ENCODE results near the gene SPATA17.
"Not testable (repeated sequence)": the region's sequence is repeated elsewhere in the genome, so short reads cannot be mapped to it uniquely, and the experiment has no call there.

Gene SPATA17

GRCh38 chr1:217668351-217668940 lies 37.3 kb downstream of the SPATA17 start:
- no peak for TF ChIP-seq CTCF (IDR thresholded peaks at IDR 0.05; ENCODE audit: low read depth, low read length, missing control alignments)

GRCh38 chr1:217673387-217673786 lies 42.2 kb downstream of the SPATA17 start:
- DNase-seq (ENCODE audit: low read depth): no peak
- no peak for TF ChIP-seq CTCF (IDR thresholded peaks at IDR 0.05; ENCODE audit: low read depth, low read length, missing control alignments)
- in situ Hi-C loops (cut with HindIII; ENCODE audit: low sequenced_read_pairs): no loop called here
- no peak overlapping the region for H3K4me3 ChIP-seq (ENCODE audit: low read depth, low read length)

More at GRCh38 chr1:217668351-217668940, 37.3 kb downstream of the SPATA17 start:
- no peak for DNase-seq (ENCODE audit: low read depth)
- in situ Hi-C loops (cut with HindIII; ENCODE audit: low sequenced_read_pairs): no loop called here
- no peak overlapping the region for H3K4me3 ChIP-seq (ENCODE audit: low read depth, low read length)

GRCh38 chr1:217674028-217674729 lies 43.0 kb downstream of the SPATA17 start:
- in situ Hi-C loops (cut with HindIII; ENCODE audit: low sequenced_read_pairs): no loop called here
- TF ChIP-seq CTCF (IDR thresholded peaks at IDR 0.05; ENCODE audit: low read depth, low read length, missing control alignments): no peak
- no peak for DNase-seq (ENCODE audit: low read depth)
- H3K4me3 ChIP-seq (ENCODE audit: low read depth, low read length): no peak overlapping the region

GRCh38 chr1:217681806-217682205 lies 50.7 kb downstream of the SPATA17 start:
- TF ChIP-seq CTCF (IDR thresholded peaks at IDR 0.05; ENCODE audit: low read depth, low read length, missing control alignments): no peak
- H3K4me3 ChIP-seq (ENCODE audit: low read depth, low read length): no peak overlapping the region
- in situ Hi-C loops (cut with HindIII; ENCODE audit: low sequenced_read_pairs): no loop called here
- no peak for DNase-seq (ENCODE audit: low read depth)

GRCh38 chr1:217687511-217687910 lies 56.4 kb downstream of the SPATA17 start:
- no peak for TF ChIP-seq CTCF (IDR thresholded peaks at IDR 0.05; ENCODE audit: low read depth, low read length, missing control alignments)
- no peak overlapping the region for H3K4me3 ChIP-seq (ENCODE audit: low read depth, low read length)
- in situ Hi-C loops (cut with HindIII; ENCODE audit: low sequenced_read_pairs): no loop called here
- no peak for DNase-seq (ENCODE audit: low read depth)

- H3K4me3 ChIP-seq (ENCODE audit: low read depth, low read length); DNase-seq (ENCODE audit: low read depth); in situ Hi-C loops (cut with HindIII; ENCODE audit: low sequenced_read_pairs): not testable (repeated sequence)
Observed at GRCh38 chr1:217696140-217696539, 65.0 kb downstream of the SPATA17 start.

- no peak for DNase-seq (ENCODE audit: low read depth)
- H3K4me3 ChIP-seq (ENCODE audit: low read depth, low read length): no peak overlapping the region
- in situ Hi-C loops (cut with HindIII; ENCODE audit: low sequenced_read_pairs): no loop called here
- TF ChIP-seq CTCF (IDR thresholded peaks at IDR 0.05; ENCODE audit: low read depth, low read length, missing control alignments): no peak
Observed at GRCh38 chr1:217703326-217703725, 72.2 kb downstream of the SPATA17 start.

Data from astrocyte of the cerebellum (primary cell).